ENCODE results near the gene TTC3. TPM values are rescaled to one million over a fixed set of nuclear protein-coding genes. Genes with fewer than 3 reads are reported as not detected.

The TTC3 gene
- total RNA-seq, 1 donor = 372 TPM

DNA sequence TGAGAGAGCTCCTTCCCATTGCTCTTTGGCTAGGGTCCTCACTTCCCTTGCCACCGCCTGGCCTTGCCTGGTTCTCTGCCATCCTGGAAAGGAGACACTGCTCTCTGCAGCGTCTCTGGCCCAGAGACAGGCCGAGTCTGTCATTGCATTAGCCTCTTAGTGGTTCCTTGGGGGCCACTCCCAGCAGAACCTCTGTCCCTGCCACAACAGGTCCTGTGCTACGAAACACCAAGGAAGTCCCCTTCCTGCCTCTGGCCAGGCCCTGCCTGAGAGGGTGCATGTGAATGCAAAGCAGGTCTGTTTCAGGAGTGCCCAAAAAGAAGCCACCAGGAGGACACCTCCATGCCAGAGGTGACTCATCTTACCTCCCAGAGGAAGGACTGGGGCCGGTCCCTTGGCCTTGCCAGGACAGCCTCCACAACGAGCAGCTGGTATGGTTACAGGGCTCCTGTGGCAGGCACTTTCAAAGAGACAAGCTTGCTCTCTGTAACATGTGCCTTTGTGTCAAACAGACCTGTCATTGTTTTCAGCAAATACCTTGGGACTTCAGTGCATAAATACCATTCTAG is 134.5 kb downstream of the TTC3 start:
- DNase-seq (ENCODE audit: low read depth) = peak; percentile 31
- TF ChIP-seq, protein P1, sequence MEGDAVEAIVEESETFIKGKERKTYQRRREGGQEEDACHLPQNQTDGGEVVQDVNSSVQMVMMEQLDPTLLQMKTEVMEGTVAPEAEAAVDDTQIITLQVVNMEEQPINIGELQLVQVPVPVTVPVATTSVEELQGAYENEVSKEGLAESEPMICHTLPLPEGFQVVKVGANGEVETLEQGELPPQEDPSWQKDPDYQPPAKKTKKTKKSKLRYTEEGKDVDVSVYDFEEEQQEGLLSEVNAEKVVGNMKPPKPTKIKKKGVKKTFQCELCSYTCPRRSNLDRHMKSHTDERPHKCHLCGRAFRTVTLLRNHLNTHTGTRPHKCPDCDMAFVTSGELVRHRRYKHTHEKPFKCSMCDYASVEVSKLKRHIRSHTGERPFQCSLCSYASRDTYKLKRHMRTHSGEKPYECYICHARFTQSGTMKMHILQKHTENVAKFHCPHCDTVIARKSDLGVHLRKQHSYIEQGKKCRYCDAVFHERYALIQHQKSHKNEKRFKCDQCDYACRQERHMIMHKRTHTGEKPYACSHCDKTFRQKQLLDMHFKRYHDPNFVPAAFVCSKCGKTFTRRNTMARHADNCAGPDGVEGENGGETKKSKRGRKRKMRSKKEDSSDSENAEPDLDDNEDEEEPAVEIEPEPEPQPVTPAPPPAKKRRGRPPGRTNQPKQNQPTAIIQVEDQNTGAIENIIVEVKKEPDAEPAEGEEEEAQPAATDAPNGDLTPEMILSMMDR (IDR thresholded peaks at IDR 0.05; ENCODE audit: insufficient read depth, low read length) = no peak
- H3K4me3 ChIP-seq (ENCODE audit: low read depth, low read length) = no peak overlapping the region

DNA sequence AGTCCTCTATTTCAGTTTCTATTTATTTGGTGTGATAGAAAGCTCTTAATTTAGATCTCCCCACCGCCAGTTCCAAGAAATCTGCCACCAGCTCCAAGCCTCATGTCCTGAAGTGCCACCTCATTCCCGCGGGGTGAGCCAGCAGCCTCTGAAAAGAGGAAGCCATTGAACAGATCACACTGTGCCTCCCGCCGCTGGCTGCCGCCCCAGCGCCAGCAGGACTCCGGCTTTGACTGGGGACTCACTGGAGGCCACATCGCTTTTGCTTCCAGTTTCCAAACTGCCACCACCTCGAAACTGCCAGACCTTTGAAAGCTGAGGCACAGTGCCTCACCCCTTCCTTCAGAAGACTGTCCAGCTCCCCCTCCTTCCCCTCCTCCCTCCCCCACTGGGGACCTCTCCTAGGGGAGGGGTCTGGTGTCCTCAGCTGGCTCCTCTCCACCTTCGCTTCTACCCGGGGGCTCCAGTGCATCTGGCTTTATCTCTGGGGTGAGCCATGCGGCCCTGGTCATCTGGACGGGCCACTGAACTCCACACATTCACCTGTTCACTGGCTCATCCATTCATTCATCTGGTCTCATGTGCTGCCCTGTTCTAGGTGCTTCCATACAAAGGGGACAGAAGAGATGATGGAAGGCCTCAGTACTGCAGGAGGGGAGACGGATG is 135.1 kb downstream of the TTC3 start:
- no peak for DNase-seq (ENCODE audit: low read depth)
- no peak overlapping the region for H3K4me3 ChIP-seq (ENCODE audit: low read depth, low read length)
- TF ChIP-seq, protein P1 (IDR thresholded peaks at IDR 0.05; ENCODE audit: insufficient read depth, low read length) = no peak

DNA sequence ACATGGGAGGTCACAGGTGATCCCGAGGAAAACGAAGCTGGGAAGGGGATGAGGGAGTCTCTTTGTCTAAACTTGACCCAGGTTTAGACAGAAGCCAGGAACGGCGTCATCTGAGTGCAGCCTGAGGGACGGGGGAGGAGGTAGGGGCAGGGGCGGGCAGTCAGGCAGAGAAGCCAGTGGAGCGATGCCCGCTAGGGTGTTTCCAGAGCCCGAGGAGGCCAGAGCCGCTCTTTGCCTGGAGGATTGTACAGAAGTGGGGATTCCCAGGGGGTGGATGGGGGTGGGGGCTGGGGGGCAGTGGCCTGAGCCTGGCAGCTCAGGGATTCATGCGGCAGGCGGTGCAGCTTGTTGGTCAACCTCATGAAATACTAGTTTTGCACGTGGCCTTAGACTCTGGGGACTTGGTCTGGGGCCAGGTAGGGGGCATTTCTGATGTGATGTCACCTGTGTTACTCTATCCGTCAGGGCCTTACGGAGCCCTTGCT is 135.7 kb downstream of the TTC3 start:
- H3K4me3 ChIP-seq (ENCODE audit: low read depth, low read length) = no peak overlapping the region
- TF ChIP-seq, protein P1 (IDR thresholded peaks at IDR 0.05; ENCODE audit: insufficient read depth, low read length) = no peak
- DNase-seq (ENCODE audit: low read depth) = no peak

DNA sequence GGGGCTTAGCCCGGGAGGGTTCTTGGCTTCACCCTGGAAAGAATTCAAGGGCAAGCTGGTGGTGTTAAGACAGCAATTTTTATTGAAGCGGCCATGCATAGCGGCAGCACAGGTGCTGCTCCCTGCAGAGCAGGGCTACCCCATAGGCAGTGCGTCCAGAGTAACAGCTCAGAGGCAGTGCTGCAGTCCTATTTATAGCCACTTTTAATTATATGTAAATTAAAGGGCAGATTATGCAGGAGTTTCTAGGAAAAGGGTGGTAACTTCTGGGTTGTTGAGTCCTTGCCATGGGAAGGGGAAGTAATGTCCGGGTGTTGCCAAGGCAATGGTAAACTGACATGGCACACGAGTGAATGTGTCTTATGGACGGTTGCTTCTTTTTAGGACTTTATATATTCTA is 137.1 kb downstream of the TTC3 start:
- DNase-seq (ENCODE audit: low read depth) = no peak
- no peak overlapping the region for H3K4me3 ChIP-seq (ENCODE audit: low read depth, low read length)
- TF ChIP-seq, protein P1 (IDR thresholded peaks at IDR 0.05; ENCODE audit: insufficient read depth, low read length) = no peak

DNA sequence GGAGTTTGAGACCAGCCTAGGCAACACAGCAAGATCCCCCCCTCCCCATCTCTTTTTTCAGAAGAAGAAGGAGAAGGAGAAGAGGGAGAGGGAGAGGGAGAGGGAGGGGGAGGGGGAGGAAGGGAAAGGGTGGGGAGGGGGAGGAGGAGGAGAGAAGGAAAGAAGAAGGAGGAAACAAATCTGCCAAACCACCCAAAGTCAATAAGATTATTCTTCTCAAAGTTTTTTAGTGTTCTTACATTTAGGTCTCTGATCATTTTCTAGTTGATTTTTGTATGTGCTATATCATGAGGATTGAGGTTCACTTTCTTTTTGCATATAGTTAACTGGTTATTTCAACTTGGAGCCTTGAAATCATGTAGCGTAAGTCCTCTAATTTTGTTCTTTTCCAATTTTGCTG is 137.7 kb downstream of the TTC3 start:
- TF ChIP-seq, protein P1 (IDR thresholded peaks at IDR 0.05; ENCODE audit: insufficient read depth, low read length) = no peak
- no peak for DNase-seq (ENCODE audit: low read depth)
- no peak overlapping the region for H3K4me3 ChIP-seq (ENCODE audit: low read depth, low read length)

DNA sequence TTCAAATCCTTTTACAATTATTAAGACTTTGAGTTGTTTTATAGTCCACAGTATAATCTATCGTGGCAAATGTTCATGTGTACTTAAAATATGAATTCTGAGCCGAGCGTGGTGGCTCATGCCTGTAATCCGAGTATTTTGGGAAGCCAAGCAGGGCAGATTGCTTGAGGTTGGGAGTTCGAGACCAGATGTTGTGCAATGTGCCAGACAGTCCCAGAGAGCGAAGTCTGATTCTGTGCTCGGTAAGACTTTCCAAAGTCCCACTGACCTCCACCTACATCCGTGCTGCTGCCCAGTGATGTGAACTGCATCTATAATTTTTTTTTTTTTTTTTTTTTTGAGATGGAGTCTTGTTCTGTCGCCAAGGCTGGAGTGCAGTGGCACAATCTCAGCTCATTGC is 141.9 kb downstream of the TTC3 start:
- no peak for DNase-seq (ENCODE audit: low read depth)
- TF ChIP-seq, protein P1 (IDR thresholded peaks at IDR 0.05; ENCODE audit: insufficient read depth, low read length) = no peak
- no peak overlapping the region for H3K4me3 ChIP-seq (ENCODE audit: low read depth, low read length)
